Activated CD4-positive, alpha-beta memory T cell treated with anti-CD3 and anti-CD28 coated beads for 36 hours (primary cell): ENCODE measurements around the gene ABAT. TPM values are rescaled to one million over a fixed set of nuclear protein-coding genes. Genes with fewer than 3 reads are reported as not detected.

Source experiments
- CTCF ChIA-PET: fragments of 350-600 bp; sonication (Branson Sonifier 250); formaldehyde crosslinking; loops from one replicate; lab custom pipeline; 2021; ENCODE audit warnings: antibody characterized with exemption, inconsistent platforms; lab: Charles Lee
- POLR2A ChIA-PET: fragments of 350-600 bp; sonication (Branson Sonifier 250); formaldehyde crosslinking; loops from one replicate; lab custom pipeline; 2021; ENCODE audit warnings: antibody characterized with exemption; lab: Charles Lee
- DNase-seq: peaks from one replicate; pipeline ENCODE4 v3.0.0-alpha.2; 2020
- H3K27ac Mint-ChIP-seq: one replicate; pipeline ENCODE4 v1.8.0; 2021; ENCODE audit warnings: mixed read lengths
- H3K27me3 Mint-ChIP-seq: one replicate; pipeline ENCODE4 v1.8.0; 2021; ENCODE audit warnings: mixed read lengths
- H3K36me3 Mint-ChIP-seq: one replicate; pipeline ENCODE4 v1.8.0; 2021; ENCODE audit warnings: mixed read lengths
- H3K4me1 Mint-ChIP-seq: one replicate; pipeline ENCODE4 v1.8.0; 2021; ENCODE audit warnings: low read depth, mixed read lengths
- H3K4me3 Mint-ChIP-seq: one replicate; pipeline ENCODE4 v1.8.0; 2021; ENCODE audit warnings: mild to moderate bottlenecking, mixed read lengths
- H3K9me3 Mint-ChIP-seq: one replicate; pipeline ENCODE4 v1.8.0; 2021; ENCODE audit warnings: mixed read lengths
- intact Hi-C: fragments of 100-400 bp; cut with micrococcal nuclease; formaldehyde crosslinking; loops from one replicate; pipeline ENCODE4 v1.15.1; 2023
- total RNA-seq, 2 experiments: library from RNA; stranded (reverse); gene quantifications; one replicate each; pipeline ENCODE4 v1.2.3, GENCODE V29; 2021

The ABAT gene
- total RNA-seq, 2 experiments from 2014 or later, result 8.7 to 10.0 TPM

GRCh38 chr16:8675183-8676159 lies 1.1 kb downstream of the ABAT start:
- Mint-ChIP-seq H3K27me3 (no peaks in the 10 kb centered on the region), H3K27ac (peak overlapping the region; percentile 68)

DNA sequence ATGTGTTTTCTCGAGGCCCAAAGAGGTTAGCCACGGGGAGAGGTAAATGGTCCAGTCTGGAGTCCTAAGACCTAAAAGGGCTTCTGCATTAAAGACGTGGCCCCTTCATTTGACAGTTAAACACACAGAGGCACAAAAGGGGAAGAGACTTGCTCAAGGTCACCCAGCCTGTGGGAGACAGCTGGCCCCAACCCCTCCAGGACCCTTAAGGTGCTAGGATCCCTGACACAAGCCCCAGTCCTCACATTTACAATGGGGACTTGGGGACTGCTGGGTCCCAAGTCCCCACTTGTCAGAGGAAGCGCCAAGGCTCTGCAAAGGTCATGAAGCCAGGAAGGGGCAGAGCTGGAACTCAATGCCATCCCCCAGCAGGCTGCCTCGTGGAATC lies 1.7 kb downstream of the ABAT start:
- no peaks in the 10 kb centered on the region for H3K27me3 Mint-ChIP-seq
- H3K4me3 Mint-ChIP-seq, result no peak overlapping the region
- intact Hi-C loops, result no loop called here
- ChIA-PET POLR2A (no interaction called here), CTCF (interaction anchor here (0.5 to 1.2 kb wide), 3 partner anchors 17 to 204 kb away, joined by 3 to 5 read pairs (median 3); no protein-coding TSS in a partner anchor)
- DNase-seq, result no peak
- no peak overlapping the region for H3K27ac Mint-ChIP-seq
- H3K36me3 Mint-ChIP-seq, result peaks cover 9% of the 10 kb centered on the region
- peaks cover 24% of the 10 kb centered on the region for H3K4me1 Mint-ChIP-seq
- peaks cover 7% of the 10 kb centered on the region for H3K9me3 Mint-ChIP-seq

More at GRCh38 chr16:8675183-8676159, 1.1 kb downstream of the ABAT start:
- intact Hi-C loops, result loop anchor here (1.0 to 2.0 kb wide), 3 partner anchors 21 to 193 kb away; partner anchors contain the start of genes CARHSP1, PMM2 and TMEM186
- H3K4me1 Mint-ChIP-seq, result peaks cover 24% of the 10 kb centered on the region
- H3K4me3 Mint-ChIP-seq, result peak overlapping the region; percentile 79
- ChIA-PET POLR2A (interaction anchor here (1.2 to 2.0 kb wide), 2 partner anchors 10 to 193 kb away, joined by 3 to 7 read pairs; partner anchors contain the start of gene CARHSP1), CTCF (interaction anchor here (0.5 to 1.2 kb wide), 3 partner anchors 18 to 205 kb away, joined by 3 to 5 read pairs (median 3); no protein-coding TSS in a partner anchor)
- peak; percentile 76 for DNase-seq
- H3K36me3 Mint-ChIP-seq, result peaks cover 9% of the 10 kb centered on the region
- H3K9me3 Mint-ChIP-seq, result peaks cover 7% of the 10 kb centered on the region

DNA sequence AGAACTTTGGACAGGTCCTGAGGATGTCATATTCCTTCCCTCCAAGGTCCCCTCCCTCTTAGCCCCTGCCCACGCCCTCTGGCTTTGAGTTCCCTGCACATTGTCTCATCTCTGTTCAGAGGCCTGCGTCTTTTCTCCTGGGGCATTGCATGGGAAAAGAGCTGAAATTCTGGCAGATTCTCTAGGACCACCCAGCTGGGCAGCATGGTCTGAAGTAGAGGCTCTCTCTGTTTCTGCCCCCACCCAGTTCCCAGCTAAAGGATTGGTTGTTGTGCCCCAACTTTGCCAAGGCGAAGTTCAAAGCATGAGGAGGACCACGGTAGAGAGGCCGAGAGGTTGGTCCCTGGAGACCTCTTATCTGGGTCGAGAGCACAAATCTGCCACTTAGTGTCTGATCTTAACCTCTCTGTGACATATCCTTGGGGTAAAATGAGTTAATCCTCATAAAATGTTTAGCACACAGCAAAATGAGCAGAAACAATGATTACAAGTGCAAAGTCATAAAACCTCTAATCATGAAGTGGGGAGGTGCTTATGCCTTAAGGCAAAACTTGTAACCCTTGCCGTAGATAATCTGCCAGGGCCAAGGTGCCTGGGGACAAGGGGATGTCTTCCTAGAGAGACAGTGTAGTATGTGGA lies 2.4 kb downstream of the ABAT start:
- H3K4me1 Mint-ChIP-seq, result peaks cover 24% of the 10 kb centered on the region
- no peak for DNase-seq
- H3K36me3 Mint-ChIP-seq, result peaks cover 9% of the 10 kb centered on the region
- no peaks in the 10 kb centered on the region for H3K27me3 Mint-ChIP-seq
- H3K9me3 Mint-ChIP-seq, result peaks cover 7% of the 10 kb centered on the region
- H3K27ac Mint-ChIP-seq, result no peak overlapping the region
- POLR2A ChIA-PET, result no interaction called here
- intact Hi-C loops, result no loop called here
- CTCF ChIA-PET, result interaction anchor here (0.8 kb wide), 1 partner anchor 204 kb away, joined by 3 read pairs; no protein-coding TSS in a partner anchor
- H3K4me3 Mint-ChIP-seq, result no peak overlapping the region

DNA sequence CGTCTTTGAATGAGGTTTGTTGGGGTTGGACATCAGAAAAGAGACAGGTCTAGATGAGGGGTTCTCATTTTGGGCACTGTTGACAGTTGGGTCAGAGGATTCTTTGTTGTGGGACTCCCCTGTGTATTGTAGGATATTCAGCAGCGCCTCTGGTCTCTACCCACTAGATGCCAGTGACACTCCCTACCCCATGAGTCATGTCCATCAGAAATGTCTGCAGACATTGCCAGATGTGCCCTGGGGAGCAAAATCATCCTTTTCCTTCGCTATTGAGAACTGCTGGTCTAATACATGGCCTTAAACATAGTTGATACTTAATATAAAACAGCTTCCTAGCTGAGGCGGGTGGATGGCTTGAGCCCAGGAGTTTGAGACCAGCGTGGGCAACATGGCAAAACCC lies 3.1 kb downstream of the ABAT start:
- Mint-ChIP-seq H3K9me3 (peaks cover 7% of the 10 kb centered on the region), H3K4me3 (no peak overlapping the region), H3K27ac (no peak overlapping the region), H3K27me3 (no peaks in the 10 kb centered on the region), H3K36me3 (peaks cover 9% of the 10 kb centered on the region), H3K4me1 (peaks cover 24% of the 10 kb centered on the region)
- DNase-seq, result no peak
- ChIA-PET CTCF (no interaction called here), POLR2A (no interaction called here)
- intact Hi-C loops, result no loop called here

DNA sequence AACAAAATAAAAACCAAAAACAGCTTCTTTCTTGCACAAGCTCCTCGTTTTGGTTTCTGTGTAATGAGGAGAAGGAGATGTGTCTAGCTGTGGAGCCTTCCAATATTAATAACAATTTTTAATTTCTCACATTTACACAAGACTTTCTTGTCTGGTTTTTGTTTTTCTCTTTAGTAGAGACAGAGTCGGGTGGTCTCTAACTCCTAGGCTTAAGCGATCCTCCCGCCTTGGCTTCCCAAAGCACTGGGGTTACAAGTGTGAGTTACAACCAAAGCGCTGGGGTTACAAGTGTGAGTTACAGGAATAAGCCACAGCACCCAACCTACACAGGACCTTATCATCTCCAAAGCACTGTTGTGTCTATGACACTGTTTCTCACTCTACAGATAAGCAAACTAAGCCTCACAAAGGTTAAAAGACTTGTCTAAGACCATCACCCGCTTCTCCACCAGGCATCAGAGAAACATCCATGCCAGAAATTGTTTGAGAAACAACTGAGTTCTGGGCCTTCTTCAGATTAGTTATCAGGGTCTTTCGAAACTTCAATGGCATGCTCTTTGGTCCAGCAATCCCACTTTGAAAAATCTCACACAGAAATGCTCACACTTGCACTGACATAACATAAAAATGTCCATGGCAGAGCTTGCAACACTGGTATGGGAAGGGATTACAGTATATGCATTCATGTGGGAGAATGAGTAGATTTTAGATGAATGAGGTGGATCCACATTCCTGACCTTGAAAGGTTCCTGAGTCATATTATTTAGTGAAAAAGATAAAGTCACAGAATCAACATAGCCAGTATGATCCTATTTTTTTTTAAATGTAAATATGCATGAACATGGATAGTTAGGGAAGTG lies 3.9 kb downstream of the ABAT start:
- peaks cover 7% of the 10 kb centered on the region for H3K9me3 Mint-ChIP-seq
- no peak overlapping the region for H3K27ac Mint-ChIP-seq
- ChIA-PET POLR2A (no interaction called here), CTCF (no interaction called here)
- no peak overlapping the region for H3K4me3 Mint-ChIP-seq
- no peaks in the 10 kb centered on the region for H3K27me3 Mint-ChIP-seq
- peaks cover 9% of the 10 kb centered on the region for H3K36me3 Mint-ChIP-seq
- DNase-seq, result no peak
- H3K4me1 Mint-ChIP-seq, result peaks cover 24% of the 10 kb centered on the region
- intact Hi-C loops, result no loop called here

GRCh38 chr16:8679151-8679550 lies 4.7 kb downstream of the ABAT start:
- CTCF ChIA-PET, result no interaction called here
- intact Hi-C loops, result no loop called here

GRCh38 chr16:8682551-8683259 lies 8.3 kb downstream of the ABAT start:
- POLR2A ChIA-PET, result no interaction called here
- intact Hi-C loops, result no loop called here
- no peak for DNase-seq
- Mint-ChIP-seq H3K36me3 (peaks cover 18% of the 10 kb centered on the region), H3K9me3 (peaks cover 7% of the 10 kb centered on the region), H3K4me1 (peaks cover 5% of the 10 kb centered on the region), H3K27ac (no peak overlapping the region), H3K4me3 (no peak overlapping the region), H3K27me3 (no peaks in the 10 kb centered on the region)
- CTCF ChIA-PET, result no interaction called here

More at GRCh38 chr16:8679151-8679550, 4.7 kb downstream of the ABAT start:
- POLR2A ChIA-PET, result no interaction called here
- H3K4me1 Mint-ChIP-seq, result peaks cover 20% of the 10 kb centered on the region
- H3K36me3 Mint-ChIP-seq, result peaks cover 9% of the 10 kb centered on the region
- H3K27ac Mint-ChIP-seq, result no peak overlapping the region
- DNase-seq, result no peak
- peaks cover 7% of the 10 kb centered on the region for H3K9me3 Mint-ChIP-seq
- H3K4me3 Mint-ChIP-seq, result no peak overlapping the region
- no peaks in the 10 kb centered on the region for H3K27me3 Mint-ChIP-seq

DNA sequence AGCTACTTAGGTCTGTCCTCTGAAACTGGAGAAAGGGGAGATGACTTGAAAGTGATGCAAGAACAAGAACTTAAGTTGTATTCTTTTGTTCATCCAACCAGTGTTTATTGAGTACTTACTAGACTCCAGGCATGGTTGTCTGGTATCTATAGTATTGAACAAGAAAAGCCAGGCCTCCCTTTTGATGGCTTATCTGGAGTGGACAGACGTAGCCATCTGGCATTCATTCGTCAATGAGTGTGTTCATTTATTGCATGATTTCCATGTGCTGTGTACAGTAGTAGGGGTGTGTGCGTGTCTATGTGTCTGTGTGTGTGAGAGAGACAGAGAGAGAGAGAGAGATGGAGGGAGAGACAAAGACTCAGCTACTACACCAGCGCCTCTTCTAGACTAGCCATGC lies 9.2 kb downstream of the ABAT start:
- Mint-ChIP-seq H3K4me3 (no peak overlapping the region), H3K27me3 (no peaks in the 10 kb centered on the region), H3K9me3 (peaks cover 10% of the 10 kb centered on the region), H3K4me1 (peaks cover 5% of the 10 kb centered on the region), H3K27ac (no peak overlapping the region), H3K36me3 (peaks cover 20% of the 10 kb centered on the region)
- intact Hi-C loops, result no loop called here
- DNase-seq, result no peak
- ChIA-PET CTCF (interaction anchor here (0.6 kb wide), 1 partner anchor 11 kb away, joined by 3 read pairs; no protein-coding TSS in a partner anchor), POLR2A (no interaction called here)

DNA sequence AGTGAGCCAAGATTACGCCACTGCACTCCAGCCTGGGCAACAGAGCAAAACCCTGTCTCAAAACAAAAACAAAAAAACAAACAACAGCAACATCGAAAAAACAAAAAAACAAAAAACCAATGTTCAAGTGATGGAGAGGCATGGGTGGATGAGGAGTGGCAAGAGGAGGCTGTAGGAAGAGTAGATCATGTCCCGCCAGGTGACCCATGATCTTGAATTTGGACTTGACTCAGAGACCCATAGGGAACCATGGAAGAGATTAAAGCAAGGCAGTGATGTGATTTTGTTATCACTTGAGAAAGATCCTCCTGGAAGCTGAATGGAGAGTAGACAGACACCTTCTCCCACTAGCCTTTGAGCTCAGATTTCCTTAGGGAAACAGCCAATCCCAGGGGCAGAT lies 11.2 kb downstream of the ABAT start:
- intact Hi-C loops, result no loop called here
- Mint-ChIP-seq H3K27ac (no peak overlapping the region), H3K27me3 (no peaks in the 10 kb centered on the region), H3K36me3 (peaks cover 28% of the 10 kb centered on the region), H3K9me3 (peaks cover 16% of the 10 kb centered on the region), H3K4me3 (no peak overlapping the region), H3K4me1 (no peaks in the 10 kb centered on the region)
- no peak for DNase-seq
- CTCF ChIA-PET, result interaction anchor here (1.2 kb wide), 1 partner anchor 195 kb away, joined by 3 read pairs; no protein-coding TSS in a partner anchor
- POLR2A ChIA-PET, result no interaction called here

GRCh38 chr16:8686031-8686621 lies 11.7 kb downstream of the ABAT start:
- intact Hi-C loops, result no loop called here
- CTCF ChIA-PET, result interaction anchor here (1.2 kb wide), 1 partner anchor 195 kb away, joined by 3 read pairs; no protein-coding TSS in a partner anchor
- H3K4me3 Mint-ChIP-seq, result no peak overlapping the region
- peaks cover 31% of the 10 kb centered on the region for H3K36me3 Mint-ChIP-seq
- POLR2A ChIA-PET, result no interaction called here
- H3K27ac Mint-ChIP-seq, result no peak overlapping the region
- DNase-seq, result no peak
- H3K27me3 Mint-ChIP-seq, result no peaks in the 10 kb centered on the region
- peaks cover 16% of the 10 kb centered on the region for H3K9me3 Mint-ChIP-seq
- no peaks in the 10 kb centered on the region for H3K4me1 Mint-ChIP-seq

- CTCF ChIA-PET, result no interaction called here
- H3K27ac Mint-ChIP-seq, result no peak overlapping the region
Measured at GRCh38 chr16:8686879-8687278, 12.5 kb downstream of the ABAT start.

More at GRCh38 chr16:8686879-8687278, 12.5 kb downstream of the ABAT start:
- no peak for DNase-seq
- Mint-ChIP-seq H3K36me3 (peaks cover 31% of the 10 kb centered on the region), H3K4me3 (no peak overlapping the region), H3K4me1 (no peaks in the 10 kb centered on the region), H3K9me3 (peaks cover 16% of the 10 kb centered on the region), H3K27me3 (no peaks in the 10 kb centered on the region)
- intact Hi-C loops, result no loop called here
- POLR2A ChIA-PET, result no interaction called here
